ENCODE data around the gene HPN. TPM values are rescaled to one million over a fixed set of nuclear protein-coding genes. Genes with fewer than 3 reads are reported as not detected.

The HPN gene
- total RNA-seq, 1 donor from 2014 or later = 36.4 TPM

DNA sequence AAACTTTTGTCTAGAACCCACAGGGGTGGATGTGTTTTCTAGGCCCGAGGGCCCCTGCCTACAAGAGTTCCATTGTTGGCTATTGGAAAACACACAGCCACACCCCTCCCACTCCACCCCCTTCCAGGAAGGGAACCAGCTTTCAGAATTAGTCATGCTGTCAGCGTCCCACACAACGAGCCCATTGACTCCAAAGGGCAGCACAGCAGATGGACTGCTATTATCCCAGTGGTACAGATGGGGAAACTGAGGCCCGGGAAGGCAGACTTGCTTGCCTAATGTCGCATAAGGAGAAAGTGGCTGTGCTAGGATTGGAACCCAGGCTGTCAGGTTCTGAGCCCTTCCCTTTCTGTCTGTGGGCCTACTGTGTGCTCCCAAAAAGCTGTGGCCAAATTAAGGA, 66.0 kb downstream of the HPN start:
- Histone ChIP-seq H3K4me1 (no peaks in the 10 kb centered on the region), H3K27me3 (no peaks in the 10 kb centered on the region), H3K36me3 (no peaks in the 10 kb centered on the region), H3K27ac (no peak overlapping the region), H3K9me3 (no peaks in the 10 kb centered on the region), H3K4me3 (no peak overlapping the region)
- intact Hi-C loops (cut with DNase I) = no loop called here
- TF ChIP-seq, protein P1, sequence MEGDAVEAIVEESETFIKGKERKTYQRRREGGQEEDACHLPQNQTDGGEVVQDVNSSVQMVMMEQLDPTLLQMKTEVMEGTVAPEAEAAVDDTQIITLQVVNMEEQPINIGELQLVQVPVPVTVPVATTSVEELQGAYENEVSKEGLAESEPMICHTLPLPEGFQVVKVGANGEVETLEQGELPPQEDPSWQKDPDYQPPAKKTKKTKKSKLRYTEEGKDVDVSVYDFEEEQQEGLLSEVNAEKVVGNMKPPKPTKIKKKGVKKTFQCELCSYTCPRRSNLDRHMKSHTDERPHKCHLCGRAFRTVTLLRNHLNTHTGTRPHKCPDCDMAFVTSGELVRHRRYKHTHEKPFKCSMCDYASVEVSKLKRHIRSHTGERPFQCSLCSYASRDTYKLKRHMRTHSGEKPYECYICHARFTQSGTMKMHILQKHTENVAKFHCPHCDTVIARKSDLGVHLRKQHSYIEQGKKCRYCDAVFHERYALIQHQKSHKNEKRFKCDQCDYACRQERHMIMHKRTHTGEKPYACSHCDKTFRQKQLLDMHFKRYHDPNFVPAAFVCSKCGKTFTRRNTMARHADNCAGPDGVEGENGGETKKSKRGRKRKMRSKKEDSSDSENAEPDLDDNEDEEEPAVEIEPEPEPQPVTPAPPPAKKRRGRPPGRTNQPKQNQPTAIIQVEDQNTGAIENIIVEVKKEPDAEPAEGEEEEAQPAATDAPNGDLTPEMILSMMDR (IDR thresholded peaks at IDR 0.05) = no peak
- DNase-seq (no peak), ATAC-seq (peak; percentile 64)

DNA sequence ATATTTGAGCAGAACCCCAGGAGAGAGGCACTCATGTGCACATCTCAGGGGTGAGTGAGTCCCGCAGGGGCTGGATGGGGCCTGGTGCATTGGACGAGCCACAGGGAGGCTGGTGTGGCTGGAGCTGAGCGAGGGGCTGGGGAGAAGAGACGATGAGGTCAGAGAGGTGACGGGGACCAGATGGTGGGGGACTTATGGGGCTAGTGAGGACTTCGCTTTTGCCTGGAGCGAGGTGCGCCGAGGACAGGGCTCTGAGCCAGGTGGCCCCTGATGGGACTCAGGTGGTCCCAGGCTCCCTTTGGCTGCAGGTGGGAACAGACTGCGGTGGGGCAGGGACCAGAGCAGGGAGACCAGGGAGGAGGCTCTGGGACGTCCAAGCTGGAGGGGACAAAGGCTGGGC, 67.2 kb downstream of the HPN start:
- Histone ChIP-seq H3K36me3 (no peaks in the 10 kb centered on the region), H3K4me3 (no peak overlapping the region), H3K27ac (no peak overlapping the region), H3K4me1 (no peaks in the 10 kb centered on the region), H3K27me3 (no peaks in the 10 kb centered on the region), H3K9me3 (no peaks in the 10 kb centered on the region)
- no peak for ATAC-seq
- TF ChIP-seq, protein P1 (IDR thresholded peaks at IDR 0.05) = no peak
- DNase-seq = no peak
- intact Hi-C loops (cut with DNase I) = no loop called here

DNA sequence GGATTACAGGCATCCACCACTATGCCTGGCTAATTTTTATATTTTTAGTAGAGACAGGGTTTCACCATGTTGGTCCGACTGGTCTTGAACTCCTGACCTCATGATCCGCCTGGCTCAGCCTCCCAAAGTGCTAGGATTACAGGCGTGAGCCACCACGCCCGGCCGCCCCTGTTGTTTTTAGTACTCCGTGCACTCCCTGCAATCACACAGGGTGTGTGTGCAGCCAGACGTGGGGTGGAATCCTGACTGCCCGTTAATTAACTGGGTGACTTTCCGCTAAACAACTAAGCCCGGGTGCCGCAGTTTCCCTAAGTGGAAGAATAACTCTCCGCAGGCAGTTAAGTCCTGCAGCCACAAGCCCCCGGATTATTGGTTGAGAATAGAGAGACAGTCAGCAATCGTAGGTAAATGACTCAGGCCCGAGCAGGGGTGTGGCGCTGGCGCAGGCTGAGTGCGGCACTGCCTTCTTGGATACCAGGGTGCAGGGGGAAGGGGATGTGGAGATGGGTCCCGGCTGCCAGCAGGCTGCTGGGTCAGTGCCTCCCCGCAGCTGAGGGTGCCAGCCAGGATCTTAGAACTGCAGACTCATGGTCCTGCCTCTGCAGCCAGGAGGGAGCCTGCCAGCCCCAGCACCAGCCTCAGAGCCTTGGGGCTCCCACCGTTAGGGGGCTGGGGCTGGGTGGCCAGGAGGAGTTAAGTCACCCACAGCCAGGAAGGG, 68.0 kb downstream of the HPN start:
- H3K36me3 ChIP-seq = no peaks in the 10 kb centered on the region
- no peak overlapping the region for H3K27ac ChIP-seq
- no peaks in the 10 kb centered on the region for H3K9me3 ChIP-seq
- H3K4me1 ChIP-seq = peaks cover 5% of the 10 kb centered on the region
- intact Hi-C loops (cut with DNase I) = no loop called here
- H3K4me3 ChIP-seq = no peak overlapping the region
- DNase-seq (no peak), ATAC-seq (no peak)
- no peaks in the 10 kb centered on the region for H3K27me3 ChIP-seq
- TF ChIP-seq, protein P1 (IDR thresholded peaks at IDR 0.05) = no peak

DNA sequence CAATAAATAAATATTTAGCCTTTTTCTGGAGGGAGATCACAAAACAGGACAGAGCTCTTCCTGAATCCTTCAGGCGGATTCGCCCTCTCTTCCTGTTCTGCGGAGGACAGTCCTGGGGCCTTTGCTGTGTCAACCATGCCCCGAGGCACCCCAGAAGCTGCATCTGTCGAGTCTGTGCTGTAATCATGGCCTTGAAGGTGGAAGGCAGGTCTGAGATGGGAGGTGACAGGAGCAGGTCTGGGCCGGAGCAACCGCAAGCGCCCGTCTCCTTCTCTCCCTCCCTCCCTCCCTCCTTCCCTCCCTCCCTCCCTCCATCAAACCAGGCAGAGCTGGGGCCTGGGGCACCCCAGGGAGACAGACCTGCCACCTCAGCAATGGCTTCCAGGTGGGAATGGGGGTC, 69.5 kb downstream of the HPN start:
- H3K4me3 ChIP-seq = no peak overlapping the region
- H3K27me3 ChIP-seq = no peaks in the 10 kb centered on the region
- H3K36me3 ChIP-seq = no peaks in the 10 kb centered on the region
- no peak for DNase-seq
- intact Hi-C loops (cut with DNase I) = no loop called here
- peaks cover 11% of the 10 kb centered on the region for H3K4me1 ChIP-seq
- no peaks in the 10 kb centered on the region for H3K9me3 ChIP-seq
- H3K27ac ChIP-seq = no peak overlapping the region
- ATAC-seq = no peak
- TF ChIP-seq, protein P1 (IDR thresholded peaks at IDR 0.05) = no peak

DNA sequence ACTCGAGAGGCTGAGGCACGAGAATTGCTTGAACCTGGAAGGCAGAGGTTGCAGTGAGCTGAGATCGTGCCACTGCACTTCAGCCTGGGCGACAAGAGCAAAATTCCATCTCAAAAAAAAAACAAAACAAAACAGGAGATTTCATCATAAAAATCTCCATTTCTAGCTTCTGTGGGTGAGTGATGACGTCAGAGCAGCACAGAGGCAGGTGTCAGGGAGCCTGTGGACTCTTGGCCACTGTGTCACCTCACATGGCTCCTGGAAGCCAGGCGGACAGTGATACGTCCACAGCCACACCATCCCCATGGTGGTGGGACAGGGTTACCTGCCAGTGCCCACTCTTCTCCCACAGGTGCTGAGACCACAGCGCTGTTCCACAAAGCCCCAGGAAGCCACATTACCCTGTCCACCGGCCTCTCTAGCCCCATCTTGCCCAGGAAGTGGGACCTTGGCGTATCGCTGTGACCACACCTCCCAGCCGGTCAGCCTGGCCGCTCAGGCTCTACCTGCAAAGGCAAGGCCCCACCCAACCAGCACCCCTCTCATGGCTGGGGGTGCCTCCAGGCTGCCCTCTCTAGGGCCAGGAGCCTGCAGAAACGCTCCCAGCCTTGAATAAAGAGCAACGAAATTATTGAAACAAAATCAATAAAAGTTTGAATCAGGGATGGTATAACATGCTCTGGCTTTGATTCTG, 71.6 kb downstream of the HPN start:
- no peaks in the 10 kb centered on the region for H3K9me3 ChIP-seq
- ATAC-seq (no peak), DNase-seq (no peak)
- intact Hi-C loops (cut with DNase I) = no loop called here
- H3K36me3 ChIP-seq = no peaks in the 10 kb centered on the region
- H3K27me3 ChIP-seq = no peaks in the 10 kb centered on the region
- H3K27ac ChIP-seq = no peak overlapping the region
- H3K4me3 ChIP-seq = no peak overlapping the region
- H3K4me1 ChIP-seq = peaks cover 11% of the 10 kb centered on the region
- TF ChIP-seq, protein P1 (IDR thresholded peaks at IDR 0.05) = no peak
